Medulla oblongata (tissue), 1 donor: ENCODE data around the gene ABI1.
"Not testable (repeated sequence)": the region's sequence is repeated elsewhere in the genome, so short reads cannot be mapped to it uniquely, and the experiment has no call there.

Experiments used
- DNase-seq: peaks from one replicate; pipeline ENCODE4 v3.0.0-alpha.2; 2015; ENCODE audit errors: extremely low spot score

ABI1 gene

DNA sequence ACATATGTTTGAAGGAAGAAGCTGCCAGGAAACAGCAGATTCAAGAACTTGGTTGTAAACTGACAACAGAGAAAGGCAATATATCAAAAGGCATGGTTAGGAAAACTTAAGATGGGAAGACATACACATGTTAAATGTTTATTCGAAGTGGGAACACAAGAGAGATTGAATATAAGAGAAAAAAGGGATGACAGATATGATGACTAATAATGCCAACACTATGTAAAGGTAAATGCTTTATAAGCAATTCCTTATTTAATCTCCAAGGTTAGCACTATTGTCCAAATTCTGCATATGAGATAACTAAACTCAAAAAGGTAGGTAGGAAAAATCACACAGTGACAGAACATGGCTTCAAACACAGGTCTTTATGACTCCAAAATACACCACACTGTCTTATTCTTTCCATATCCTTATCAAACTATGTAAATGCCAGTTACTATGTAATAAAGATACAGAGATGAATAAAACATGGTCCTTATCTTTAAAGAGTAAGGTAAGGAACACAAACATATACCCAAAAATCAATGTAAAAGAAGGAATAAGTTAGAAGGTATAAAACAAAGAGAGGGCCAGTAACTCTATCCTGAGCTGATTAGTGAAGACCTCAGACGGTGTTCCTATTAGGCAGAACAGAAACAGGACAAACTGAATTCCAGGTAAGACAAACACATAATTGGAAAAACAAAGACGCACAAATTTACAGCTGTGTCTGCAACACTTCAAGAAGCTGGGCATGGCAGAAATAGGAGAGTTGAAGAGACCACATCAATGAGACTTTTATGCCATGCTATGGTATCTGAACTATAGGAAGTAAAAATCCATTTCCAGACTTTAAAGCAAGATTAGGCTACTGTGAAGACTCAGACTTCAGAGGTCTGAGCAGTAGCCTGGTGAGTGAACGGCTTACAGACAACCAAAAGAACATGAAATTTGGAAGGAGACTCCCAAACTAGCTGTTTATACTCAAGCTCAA lies 56.1 kb downstream of the ABI1 start:
- DNase-seq, result no peak

DNA sequence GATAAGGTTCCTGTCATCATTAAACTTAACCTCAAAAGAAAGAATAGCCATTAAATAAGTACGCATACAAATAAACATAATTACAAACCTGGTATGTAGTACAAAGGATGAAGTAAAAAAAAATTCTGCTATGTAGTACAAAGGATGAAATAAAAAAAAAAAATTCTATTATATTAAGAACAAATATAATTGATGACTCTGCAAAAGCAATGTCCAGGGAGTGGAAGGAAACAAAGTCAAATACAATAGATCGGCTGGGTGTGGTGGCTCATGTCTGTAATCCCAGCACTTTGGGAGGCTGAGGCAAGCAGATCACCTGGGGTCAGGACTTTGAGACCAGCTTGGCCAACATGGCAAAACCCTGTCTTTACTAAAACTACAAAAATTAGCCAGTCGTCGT lies 56.9 kb downstream of the ABI1 start:
- no peak for DNase-seq

DNA sequence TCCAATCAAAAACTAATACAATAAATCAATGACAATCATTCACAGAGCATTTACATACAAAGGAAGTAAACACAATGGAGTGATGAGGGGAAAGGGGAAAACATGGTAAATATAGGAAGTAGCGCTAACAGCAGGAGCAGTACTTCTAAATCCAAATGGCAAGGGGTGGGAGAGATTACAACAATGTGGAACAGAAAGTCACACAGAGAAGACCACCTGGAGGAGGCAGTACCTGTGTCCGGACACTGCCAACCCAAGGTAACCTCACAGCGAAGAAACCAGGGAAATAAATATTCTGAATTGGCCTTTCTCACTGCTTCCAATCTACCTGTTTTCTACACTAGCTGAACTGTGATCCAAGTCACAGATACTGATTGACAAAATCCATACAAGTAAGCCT lies 58.2 kb downstream of the ABI1 start:
- no peak for DNase-seq

DNA sequence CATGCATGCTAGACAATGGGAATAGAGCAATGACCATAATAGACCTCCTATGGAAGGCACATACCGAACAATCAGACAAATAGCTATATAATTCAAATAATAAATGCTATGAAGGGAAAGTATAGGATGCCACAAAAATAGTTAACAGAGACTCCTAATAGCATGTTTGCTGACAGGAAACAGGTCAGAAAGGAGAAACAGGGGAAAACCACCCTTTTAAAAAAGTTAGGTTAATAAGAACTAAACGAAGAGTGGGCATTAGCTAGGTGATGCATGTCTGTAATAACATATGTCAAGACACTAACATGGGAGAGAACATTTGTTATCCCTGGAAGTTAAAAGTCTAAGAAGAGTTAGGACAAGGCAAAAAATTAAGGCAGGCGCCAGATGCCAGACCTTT lies 58.9 kb downstream of the ABI1 start:
- DNase-seq, result no peak

DNA sequence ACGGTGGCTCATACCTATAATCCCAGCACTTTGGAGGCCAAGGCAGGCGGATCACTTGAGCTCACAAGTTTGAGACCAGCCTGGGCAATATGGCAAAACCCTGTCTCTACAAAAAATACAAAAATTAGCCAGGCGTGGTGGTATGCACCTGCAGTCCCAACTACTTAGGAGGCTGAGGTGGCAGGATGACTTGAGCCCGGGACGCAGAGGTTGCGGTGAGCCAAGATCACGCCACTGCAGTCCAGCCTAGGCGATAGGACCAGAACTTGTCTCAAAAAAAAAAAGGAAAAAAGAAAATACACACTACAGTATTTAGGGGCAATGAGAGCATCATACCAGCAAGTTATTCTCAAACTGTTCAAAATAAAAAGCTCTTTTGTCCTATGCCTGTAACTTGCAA lies 59.5 kb downstream of the ABI1 start:
- DNase-seq, result no peak

DNA sequence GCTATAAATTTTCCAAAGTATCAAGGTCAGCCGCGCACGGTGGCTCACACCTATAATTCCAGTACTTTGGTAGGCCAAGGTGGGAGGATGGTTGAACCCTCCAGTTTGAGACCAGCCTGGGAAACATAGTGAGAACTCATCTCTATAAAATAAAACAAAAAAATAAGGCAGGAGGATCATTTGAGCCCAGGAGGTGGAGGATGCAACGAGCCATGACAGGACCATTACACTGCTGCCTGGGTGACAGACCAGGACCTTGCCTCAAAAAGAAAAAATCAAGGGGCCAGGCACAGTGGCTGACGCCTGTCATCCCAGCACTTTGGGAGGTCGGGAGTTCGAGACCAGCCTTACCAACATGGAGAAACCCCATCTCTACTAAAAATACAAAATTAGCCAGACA lies 60.3 kb downstream of the ABI1 start:
- DNase-seq, result no peak

DNA sequence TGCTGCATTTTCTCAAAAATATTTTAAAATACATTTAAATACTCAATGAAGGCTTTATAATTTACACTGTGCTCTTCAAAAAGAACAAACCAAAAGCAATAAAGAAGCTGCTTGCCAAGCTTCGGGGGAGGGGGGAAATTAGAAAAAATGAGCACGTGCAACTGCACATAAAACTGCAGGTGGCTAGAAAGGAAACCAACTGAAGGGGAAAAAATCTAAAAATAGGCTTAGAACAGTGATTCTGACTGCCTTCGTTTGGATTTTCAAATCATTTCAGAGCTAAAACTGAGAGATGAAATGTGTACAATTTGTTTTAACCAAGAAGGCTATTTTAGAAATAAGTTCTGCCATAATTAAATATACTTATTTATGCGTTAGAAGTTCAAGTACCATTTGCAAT lies 61.4 kb downstream of the ABI1 start:
- peak; percentile 25 for DNase-seq

DNA sequence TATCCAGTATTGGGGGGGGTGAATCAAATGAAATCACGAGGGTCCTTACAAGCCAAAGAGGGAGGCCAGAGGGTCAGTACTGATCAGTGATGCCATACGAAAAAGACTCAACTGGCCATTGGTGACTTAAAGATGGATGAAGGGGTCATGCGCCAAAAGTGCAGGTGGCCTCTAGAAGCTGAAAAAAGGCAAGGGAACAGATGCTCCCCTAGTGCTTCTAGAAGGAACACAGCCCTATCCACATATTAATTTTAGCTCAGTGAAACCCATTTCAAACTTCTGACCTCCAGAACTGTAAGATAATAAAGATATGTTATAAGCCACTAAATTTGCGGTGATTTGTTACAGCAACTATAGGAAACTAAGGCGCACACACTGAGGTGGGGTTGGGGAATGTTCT lies 62.5 kb downstream of the ABI1 start:
- no peak for DNase-seq

DNA sequence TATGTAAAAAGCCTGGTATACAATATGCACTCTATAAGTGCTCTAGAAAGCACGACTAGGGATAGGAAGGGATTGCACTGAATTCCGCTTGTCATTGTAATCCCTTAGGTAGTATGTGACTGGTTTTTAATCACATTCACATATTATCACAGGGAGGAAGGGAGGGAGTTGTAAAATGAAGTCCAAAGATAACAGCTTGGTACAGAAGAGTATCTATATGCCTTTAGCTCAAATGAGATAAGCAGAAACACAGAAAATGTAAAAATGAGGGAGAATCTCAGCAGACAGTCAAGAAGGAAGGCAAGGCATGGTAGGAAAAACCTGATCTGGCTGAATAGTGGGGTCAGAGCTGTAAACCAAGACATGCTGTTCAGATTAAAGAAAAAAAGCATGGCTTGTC lies 63.4 kb downstream of the ABI1 start:
- DNase-seq, result no peak

DNA sequence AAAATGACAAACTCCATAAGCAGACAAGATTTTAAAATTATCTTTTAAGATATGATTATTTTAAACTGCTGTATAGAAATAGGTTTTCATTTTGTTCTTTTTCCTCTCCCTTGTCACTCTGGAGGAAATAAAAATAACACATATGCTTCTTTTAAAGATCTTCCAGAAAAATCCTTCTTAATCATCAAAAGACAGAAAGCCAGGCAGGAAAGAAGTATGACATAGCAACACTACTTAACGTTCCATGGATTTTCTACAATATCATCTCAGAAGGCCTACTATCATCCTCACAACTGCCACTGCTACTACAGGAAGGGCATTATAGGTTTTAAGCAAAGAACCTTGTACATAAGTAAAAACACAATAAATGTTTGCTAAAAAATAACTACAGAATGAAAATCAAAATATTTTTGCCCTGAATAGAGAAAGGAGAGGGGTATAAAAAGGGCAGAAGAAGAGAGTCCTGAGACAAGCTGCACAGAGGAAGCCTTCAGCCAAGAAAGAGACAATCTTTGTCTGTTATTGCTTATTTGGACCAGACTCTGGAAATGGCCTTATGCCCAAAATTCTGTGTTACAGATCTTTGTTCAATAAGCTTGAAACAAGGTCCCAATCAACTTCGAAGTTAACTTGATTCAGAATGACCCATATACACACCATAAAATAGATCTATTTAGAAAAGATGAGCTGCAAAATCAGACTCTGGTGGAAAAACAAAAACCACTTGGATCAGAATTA lies 67.8 kb downstream of the ABI1 start:
- peak; percentile 60 for DNase-seq

DNA sequence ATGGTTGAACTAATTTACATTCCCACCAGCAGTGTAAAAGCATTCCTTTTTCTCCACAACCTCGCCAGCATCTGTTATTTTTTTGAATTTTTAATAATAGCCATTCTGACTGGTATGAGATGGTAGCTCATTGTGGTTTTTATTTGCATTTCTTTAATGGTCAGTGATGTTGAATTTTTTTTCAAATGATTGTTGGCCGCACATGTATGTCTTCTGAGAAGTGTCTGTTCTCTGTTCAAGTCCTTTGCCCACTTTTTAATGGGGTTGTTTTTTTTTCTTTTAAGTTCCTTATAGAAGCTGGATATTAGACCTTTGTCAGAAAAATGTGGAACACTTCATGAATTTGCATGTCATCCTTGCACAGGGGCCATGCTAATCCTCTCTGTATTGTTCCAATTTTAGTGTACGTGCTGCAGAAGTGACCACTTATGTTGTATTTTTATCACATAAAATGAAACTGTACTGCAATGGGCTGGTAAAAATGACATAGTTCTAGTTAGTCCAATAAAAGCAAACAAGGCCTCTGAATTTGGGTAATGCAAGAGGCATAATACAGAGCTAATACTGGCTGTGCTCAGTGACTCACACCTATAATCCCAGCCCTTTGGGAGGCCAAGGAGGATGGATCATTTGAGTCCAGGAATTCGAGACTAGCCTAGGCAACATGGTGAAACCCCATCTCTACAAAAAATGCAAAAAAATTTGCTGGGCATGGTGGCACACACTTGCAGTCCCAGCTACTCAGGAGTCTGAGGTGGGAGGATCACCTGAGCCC lies 70.3 kb downstream of the ABI1 start:
- DNase-seq, result no peak

DNA sequence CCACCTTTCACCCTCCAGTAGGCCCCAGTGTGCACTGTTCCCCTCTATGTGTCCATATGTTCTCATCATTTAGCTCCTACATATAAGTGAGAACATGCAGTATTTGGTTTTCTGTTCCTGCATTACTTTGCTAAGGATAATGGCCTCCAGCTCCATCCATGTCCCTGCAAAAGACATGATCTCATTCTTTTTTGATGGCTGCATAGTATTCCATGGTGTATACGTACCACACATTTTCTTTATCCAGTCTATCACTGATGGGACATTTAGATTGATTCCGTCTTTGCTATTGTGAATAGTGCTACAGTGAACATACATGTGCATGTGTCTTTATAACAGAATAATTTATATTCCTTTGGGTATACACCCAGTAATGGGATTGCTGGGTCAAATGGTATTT lies 71.0 kb downstream of the ABI1 start:
- DNase-seq, result not testable (repeated sequence)

DNA sequence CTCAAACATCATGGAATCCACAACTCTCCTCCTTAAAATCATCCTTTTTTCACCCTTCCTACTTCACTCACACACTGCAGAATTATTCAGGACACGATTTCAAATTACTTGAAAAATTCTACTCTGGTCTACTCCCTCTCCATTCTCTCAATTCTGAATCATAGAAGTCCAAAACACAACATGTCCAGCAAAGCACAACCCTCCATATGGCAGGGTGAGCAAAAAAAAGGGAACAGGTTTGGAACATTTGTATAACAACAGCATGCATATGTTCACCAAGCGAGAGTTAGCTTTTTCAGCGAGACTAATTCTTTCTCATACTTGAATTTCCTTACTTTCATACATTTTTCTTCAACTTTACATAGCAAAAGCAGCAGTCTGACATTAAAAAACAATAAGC lies 73.4 kb downstream of the ABI1 start:
- DNase-seq, result no peak

DNA sequence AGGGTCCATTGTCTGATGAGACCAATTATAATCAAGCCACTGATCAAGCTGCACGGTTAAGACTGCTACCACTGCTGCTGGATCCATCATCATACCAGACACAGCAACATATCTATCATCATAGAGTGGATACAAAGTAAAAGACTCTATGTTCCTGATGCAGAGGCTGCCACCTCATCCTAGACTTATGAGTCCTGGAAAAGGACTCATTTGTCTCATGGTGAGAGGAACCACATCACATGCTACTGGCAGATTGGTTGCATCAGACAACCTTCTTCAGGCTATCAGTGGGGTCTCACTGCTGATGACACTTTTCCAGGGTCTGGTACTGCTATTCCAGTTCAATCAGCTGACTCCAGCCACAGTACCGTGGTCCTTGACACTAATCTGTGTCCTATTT lies 79.0 kb downstream of the ABI1 start:
- DNase-seq, result peak; percentile 11

DNA sequence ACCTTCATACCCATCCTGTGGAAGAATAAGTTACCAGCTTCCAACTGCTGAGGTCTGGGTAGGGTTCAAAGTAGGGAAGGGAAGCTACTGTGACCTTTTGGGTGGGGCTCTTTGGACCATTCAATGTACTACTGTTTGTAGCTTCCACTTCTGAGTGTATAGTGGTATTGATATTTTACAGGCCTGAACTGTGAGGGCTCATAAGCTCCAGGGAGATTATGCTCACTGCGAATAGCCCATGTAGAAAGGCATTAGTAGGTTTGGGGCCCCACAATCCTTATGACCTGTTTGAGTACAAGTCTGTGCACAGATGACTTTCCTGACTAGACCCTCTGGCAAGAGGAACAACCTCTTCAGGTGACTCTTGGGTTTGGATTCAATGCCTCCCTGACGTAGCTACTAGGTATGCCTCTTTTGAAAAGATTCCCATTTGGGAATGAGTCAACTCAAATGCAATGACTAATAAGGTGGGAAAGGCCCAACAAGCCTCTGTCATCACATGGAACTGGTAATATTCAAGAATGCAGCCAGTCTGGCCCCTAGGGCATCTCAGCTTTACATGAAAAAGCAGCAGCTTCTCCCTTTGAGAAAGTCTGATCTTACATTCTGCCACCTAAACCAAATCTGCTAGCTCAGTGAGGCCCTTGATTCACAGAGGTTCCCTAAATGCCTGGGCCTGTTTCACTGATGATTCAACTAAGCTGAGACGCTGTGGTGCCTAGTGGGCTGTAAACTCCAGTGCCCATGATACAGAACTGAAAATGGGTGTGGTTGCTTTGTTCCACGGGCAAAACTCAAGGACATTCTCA lies 79.8 kb downstream of the ABI1 start:
- DNase-seq, result peak; percentile 23

DNA sequence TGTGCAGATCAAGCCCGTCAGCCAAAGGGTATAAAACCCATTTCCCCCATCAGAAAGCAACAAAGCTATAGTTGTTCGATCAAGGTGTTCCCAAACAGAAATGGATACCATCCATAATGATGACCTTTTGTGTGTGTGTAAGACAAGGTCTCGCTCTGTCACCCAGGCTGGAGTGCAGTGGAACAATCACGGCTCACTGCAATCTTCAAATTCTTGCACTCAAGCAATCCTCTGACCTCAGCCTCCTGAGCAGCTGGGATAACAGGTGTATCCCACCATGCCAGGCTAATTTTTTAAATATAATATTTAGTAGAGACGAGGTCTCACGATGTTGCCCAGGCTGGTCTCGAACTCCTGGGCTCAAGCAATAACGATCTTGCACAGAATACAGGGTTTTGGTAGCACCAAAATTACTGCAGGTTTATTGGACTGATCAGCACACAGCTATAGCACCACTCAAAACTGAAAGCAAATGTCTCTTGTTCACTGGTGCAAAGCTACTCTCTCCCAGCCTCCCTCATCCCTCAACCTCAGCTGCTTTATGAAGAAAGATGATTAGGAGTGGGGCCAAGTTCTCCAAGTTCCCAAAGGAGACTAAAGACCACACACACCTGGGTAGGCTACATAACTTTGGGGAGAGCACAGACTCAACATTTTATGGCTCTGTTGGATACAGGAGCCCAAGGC lies 80.5 kb downstream of the ABI1 start:
- no peak for DNase-seq

DNA sequence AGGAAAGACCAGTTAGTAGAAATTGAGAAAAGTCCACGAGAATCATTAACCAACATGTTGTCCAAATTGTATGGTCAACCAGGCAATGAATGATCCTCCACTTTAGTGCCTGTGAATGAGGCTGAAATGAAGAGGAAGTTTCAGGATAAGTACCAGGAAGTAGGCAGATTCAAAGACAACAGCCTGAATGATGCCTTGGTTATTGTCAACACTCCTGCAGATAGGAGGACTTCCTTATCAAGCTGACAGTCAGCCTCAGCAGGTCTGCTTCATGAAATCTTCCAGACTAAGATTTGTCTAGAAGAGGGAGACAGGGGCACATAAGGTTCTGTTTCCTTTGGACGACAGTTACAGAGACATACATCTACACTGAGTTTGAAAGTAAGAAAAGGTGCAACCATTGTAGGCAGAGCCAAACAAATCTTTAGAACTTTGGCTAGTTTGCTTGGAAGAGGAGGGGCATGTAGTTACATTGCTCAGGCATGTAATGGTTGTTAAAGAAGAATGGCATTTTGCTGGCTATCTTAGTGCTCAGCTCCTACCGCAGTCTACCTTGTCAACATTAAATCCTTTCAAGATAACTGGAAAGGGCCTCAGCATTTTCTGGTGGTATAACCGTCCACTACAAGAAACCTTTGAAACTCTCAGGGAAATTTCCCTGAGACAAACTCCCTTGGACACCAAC lies 81.4 kb downstream of the ABI1 start:
- DNase-seq, result peak; percentile 10

DNA sequence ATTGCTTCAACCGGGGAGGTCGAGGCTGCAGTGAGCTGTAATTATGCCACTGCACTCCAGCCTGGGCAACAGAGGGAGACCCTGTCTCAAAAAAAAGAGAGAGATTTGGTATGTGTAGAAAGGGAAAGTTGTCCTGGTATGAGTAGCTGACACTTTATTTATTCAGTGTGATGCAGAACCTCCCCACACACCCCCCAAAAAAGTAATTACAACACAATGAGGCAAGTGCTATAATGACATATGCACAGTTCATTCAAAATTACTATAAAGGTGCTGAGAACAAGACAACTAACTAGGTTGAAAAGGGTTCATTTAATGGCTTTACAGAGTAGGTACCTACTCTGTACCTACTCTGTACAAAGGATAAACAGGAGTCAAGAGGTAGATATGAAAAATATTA lies 83.1 kb downstream of the ABI1 start:
- no peak for DNase-seq

DNA sequence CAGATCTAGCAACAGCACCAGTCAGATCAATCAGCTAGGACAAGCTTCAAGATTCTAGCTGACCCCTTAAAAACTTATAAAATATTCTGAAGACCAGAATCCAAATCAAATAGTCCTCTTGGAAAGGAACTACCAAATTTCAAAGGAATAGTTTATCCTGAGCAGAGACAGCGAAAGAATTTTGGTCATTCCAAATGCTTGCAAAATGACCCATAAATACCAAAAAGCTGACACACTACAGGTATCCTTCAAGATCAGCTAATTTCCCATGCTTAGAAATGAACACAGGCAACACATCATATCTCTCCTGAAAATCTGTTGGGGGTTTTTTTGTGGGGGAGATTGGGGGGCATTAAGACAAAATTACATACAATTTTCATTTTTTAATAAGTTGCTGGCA lies 84.5 kb downstream of the ABI1 start:
- no peak for DNase-seq

DNA sequence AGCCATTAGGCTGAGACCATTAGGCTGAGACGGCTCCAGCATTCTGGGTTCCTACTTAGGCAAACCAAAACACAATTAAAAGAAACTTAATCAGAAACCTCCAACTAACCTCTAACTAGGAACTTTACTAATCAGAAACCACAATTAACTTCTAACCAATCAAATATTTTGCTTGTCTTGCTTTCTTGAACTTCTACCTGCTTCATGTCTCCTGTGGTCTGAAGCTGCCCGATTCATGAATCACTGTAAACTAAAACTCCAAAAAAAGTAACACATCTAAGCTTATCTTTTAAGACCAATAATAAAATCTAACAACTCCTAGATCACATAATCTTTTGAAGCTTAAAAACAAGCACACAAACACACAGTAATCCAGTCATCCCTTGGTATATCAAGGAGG lies 87.1 kb downstream of the ABI1 start:
- DNase-seq, result no peak
